Measurements from ENCODE around the gene SLC24A4. TPM values are rescaled to one million over a fixed set of nuclear protein-coding genes. Genes with fewer than 3 reads are reported as not detected.

The SLC24A4 gene
- total and polyA plus RNA-seq, 2 donors (not counting 3 experiments of a cell fraction or from before 2014, with no cell fraction given), result 0.07 to 0.08 TPM

DNA sequence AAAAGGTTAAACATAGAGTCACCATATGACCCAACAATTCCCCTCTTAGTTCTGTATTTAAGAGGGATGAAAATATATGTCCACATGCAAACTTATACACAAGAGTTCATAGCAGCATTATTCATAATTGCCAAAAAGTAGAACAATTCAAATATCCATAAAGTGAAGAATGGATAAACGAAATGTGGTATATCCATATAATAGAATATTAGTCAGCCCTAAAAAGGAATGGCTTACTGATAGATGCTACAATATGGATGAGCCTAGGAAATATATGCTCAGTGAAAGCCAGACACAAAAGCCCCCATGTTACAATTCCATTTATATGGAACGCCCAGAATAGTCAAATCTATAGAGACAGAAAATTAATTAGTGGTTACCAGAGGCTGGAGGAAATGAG, 146.6 kb downstream of the SLC24A4 start:
- dilution Hi-C loops (cut with MboI; ENCODE audit: extremely low pct_ligation_motif_present, low sequenced_read_pairs), result no loop called here
- DNase-seq (ENCODE audit: low read depth, low spot score) (no peak), FAIRE-seq (no peak)
- H3K27ac ChIP-seq (ENCODE audit: insufficient read depth, low read depth, low read length), result no peak overlapping the region
- H3K9me3 ChIP-seq (replicated peaks; ENCODE audit: control insufficient read depth, insufficient read depth, low read length), result no peaks in the 10 kb centered on the region
- intact Hi-C loops (cut with micrococcal nuclease), result no loop called here
- no peak overlapping the region for H3K4me3 ChIP-seq (replicated peaks in 1 of 3; ENCODE audit: insufficient read depth in 1 of 3, low read depth in 1 of 3, low read length in 3 of 3)
- ChIA-PET CTCF (no interaction called here), POLR2A (no interaction called here)
- H2AFZ ChIP-seq (ENCODE audit: low read depth, low read length), result no peak overlapping the region
- H3K36me3 ChIP-seq (ENCODE audit: control insufficient read depth in 2 of 2, extremely low read depth in 1 of 2, insufficient read depth in 2 of 2, low read length in 2 of 2), result no peaks in the 10 kb centered on the region
- H3K4me2 ChIP-seq (ENCODE audit: insufficient read depth, low read length), result no peak overlapping the region
- H3K79me2 ChIP-seq (ENCODE audit: control insufficient read depth, insufficient read depth, low read length), result no peaks in the 10 kb centered on the region
- no peak overlapping the region for H3K9ac ChIP-seq (replicated peaks; ENCODE audit: extremely low read depth, insufficient read depth, low read length)
- peaks cover 0 to 3% of the 10 kb centered on the region in 2 experiments for H3K27me3 ChIP-seq (ENCODE audit: control insufficient read depth in 2 of 2, insufficient read depth in 2 of 2, low read length in 2 of 2)
- no peaks in the 10 kb centered on the region for H3K9me1 ChIP-seq (replicated peaks; ENCODE audit: control insufficient read depth, extremely low read depth, insufficient read depth, low read length)
- BruUV-seq (replicated peaks), result no TSS peak
- TF ChIP-seq, protein P1, sequence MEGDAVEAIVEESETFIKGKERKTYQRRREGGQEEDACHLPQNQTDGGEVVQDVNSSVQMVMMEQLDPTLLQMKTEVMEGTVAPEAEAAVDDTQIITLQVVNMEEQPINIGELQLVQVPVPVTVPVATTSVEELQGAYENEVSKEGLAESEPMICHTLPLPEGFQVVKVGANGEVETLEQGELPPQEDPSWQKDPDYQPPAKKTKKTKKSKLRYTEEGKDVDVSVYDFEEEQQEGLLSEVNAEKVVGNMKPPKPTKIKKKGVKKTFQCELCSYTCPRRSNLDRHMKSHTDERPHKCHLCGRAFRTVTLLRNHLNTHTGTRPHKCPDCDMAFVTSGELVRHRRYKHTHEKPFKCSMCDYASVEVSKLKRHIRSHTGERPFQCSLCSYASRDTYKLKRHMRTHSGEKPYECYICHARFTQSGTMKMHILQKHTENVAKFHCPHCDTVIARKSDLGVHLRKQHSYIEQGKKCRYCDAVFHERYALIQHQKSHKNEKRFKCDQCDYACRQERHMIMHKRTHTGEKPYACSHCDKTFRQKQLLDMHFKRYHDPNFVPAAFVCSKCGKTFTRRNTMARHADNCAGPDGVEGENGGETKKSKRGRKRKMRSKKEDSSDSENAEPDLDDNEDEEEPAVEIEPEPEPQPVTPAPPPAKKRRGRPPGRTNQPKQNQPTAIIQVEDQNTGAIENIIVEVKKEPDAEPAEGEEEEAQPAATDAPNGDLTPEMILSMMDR (IDR thresholded peaks at IDR 0.05; ENCODE audit: extremely low read depth in 1 of 2, insufficient read depth in 1 of 2, low read depth in 1 of 2, low read length in 2 of 2), result no peak
- TF ChIP-seq JUN (IDR thresholded peaks at IDR 0.05; ENCODE audit: borderline replicate concordance, insufficient read depth, insufficient read length, low read depth) (no peak), MYC (IDR thresholded peaks at IDR 0.05; ENCODE audit: low read depth, low read length) (no peak), EZH2 (IDR thresholded peaks at IDR 0.05; ENCODE audit: borderline replicate concordance, low read depth, low read length, severe bottlenecking) (no peak), POLR2A (IDR thresholded peaks at IDR 0.05; ENCODE audit: low read depth, low read length) (no peak), POLR2AphosphoS5 (IDR thresholded peaks at IDR 0.05; ENCODE audit: insufficient read depth, low read depth, low read length) (no peak), FOS (IDR thresholded peaks at IDR 0.05; ENCODE audit: borderline replicate concordance, insufficient read depth, low read length) (no peak), GATA2 (IDR thresholded peaks at IDR 0.05; ENCODE audit: insufficient read depth, insufficient read length, low read depth, low read length) (no peak)
- TF ChIP-seq, protein P2, sequence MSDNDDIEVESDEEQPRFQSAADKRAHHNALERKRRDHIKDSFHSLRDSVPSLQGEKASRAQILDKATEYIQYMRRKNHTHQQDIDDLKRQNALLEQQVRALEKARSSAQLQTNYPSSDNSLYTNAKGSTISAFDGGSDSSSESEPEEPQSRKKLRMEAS (IDR thresholded peaks at IDR 0.05; ENCODE audit: insufficient read depth, insufficient read length), result no peak
- no peaks in the 10 kb centered on the region for H4K20me1 ChIP-seq (replicated peaks; ENCODE audit: control insufficient read depth, extremely low read depth, insufficient read depth, low read length)
- H3K4me1 ChIP-seq (ENCODE audit: control insufficient read depth, extremely low read depth, insufficient read depth, low read length), result no peaks in the 10 kb centered on the region

All from endothelial cell of umbilical vein (primary cell).